ENCODE measurements around the gene FGF12. TPM values are rescaled to one million over a fixed set of nuclear protein-coding genes. Genes with fewer than 3 reads are reported as not detected.

Gene FGF12
- total RNA-seq, 2 donors from 2014 or later = 0.25 to 0.48 TPM

- no peak overlapping the region for H3K4me3 ChIP-seq
- intact Hi-C loops (cut with DNase I) = no loop called here
- no peak overlapping the region for H3K27ac ChIP-seq
Measured at GRCh38 chr3:192482809-192483208, 244.5 kb downstream of the FGF12 start.

GRCh38 chr3:192482391-192482790 is 244.9 kb downstream of the FGF12 start:
- Histone ChIP-seq H3K9me3 (no peaks in the 10 kb centered on the region), H3K27ac (no peak overlapping the region), H3K4me3 (no peak overlapping the region), H3K4me1 (no peaks in the 10 kb centered on the region), H3K36me3 (no peaks in the 10 kb centered on the region), H3K9ac (ENCODE audit: low read depth in 2 of 2, low read length in 2 of 2) (no peak overlapping the region), H3K27me3 (no peaks in the 10 kb centered on the region)
- TF ChIP-seq CTCF (IDR thresholded peaks at IDR 0.05) = no peak
- DNase-seq = no peak
- intact Hi-C loops (cut with DNase I) = no loop called here

More at GRCh38 chr3:192482809-192483208, 244.5 kb downstream of the FGF12 start:
- TF ChIP-seq CTCF (IDR thresholded peaks at IDR 0.05) = no peak
- Histone ChIP-seq H3K36me3 (no peaks in the 10 kb centered on the region), H3K9me3 (no peaks in the 10 kb centered on the region), H3K9ac (ENCODE audit: low read depth in 2 of 2, low read length in 2 of 2) (no peak overlapping the region), H3K27me3 (no peaks in the 10 kb centered on the region), H3K4me1 (no peaks in the 10 kb centered on the region)
- no peak for DNase-seq

GRCh38 chr3:192481638-192482037 is 245.7 kb downstream of the FGF12 start:
- intact Hi-C loops (cut with DNase I) = no loop called here
- Histone ChIP-seq H3K27ac (no peak overlapping the region), H3K4me3 (no peak overlapping the region), H3K36me3 (no peaks in the 10 kb centered on the region), H3K9me3 (no peaks in the 10 kb centered on the region), H3K4me1 (no peaks in the 10 kb centered on the region), H3K27me3 (no peaks in the 10 kb centered on the region), H3K9ac (ENCODE audit: low read depth in 2 of 2, low read length in 2 of 2) (no peak overlapping the region)
- TF ChIP-seq CTCF (IDR thresholded peaks at IDR 0.05) = no peak
- DNase-seq = no peak

- intact Hi-C loops (cut with DNase I) = loop anchor here (5.0 kb wide), 1 partner anchor 335 kb away; no protein-coding TSS in a partner anchor
- Histone ChIP-seq H3K36me3 (no peaks in the 10 kb centered on the region), H3K27ac (no peak overlapping the region), H3K9me3 (no peaks in the 10 kb centered on the region), H3K4me3 (no peak overlapping the region), H3K9ac (ENCODE audit: low read depth in 2 of 2, low read length in 2 of 2) (no peak overlapping the region), H3K27me3 (no peaks in the 10 kb centered on the region), H3K4me1 (no peaks in the 10 kb centered on the region)
- peak; percentile 91 for TF ChIP-seq CTCF (IDR thresholded peaks at IDR 0.05)
- peak; percentile 45 for DNase-seq
Measured at GRCh38 chr3:192467230-192468140, 259.9 kb downstream of the FGF12 start.

- no peak overlapping the region for H3K27ac ChIP-seq
- H3K36me3 ChIP-seq = no peaks in the 10 kb centered on the region
- no peaks in the 10 kb centered on the region for H3K4me1 ChIP-seq
- no peak overlapping the region for H3K9ac ChIP-seq (ENCODE audit: low read depth in 2 of 2, low read length in 2 of 2)
- no peak overlapping the region for H3K4me3 ChIP-seq
- intact Hi-C loops (cut with DNase I) = loop anchor here (5.0 kb wide), 1 partner anchor 262 kb away; no protein-coding TSS in a partner anchor
- no peaks in the 10 kb centered on the region for H3K9me3 ChIP-seq
- TF ChIP-seq CTCF (IDR thresholded peaks at IDR 0.05) = no peak
- H3K27me3 ChIP-seq = no peaks in the 10 kb centered on the region
- DNase-seq = no peak
Measured at GRCh38 chr3:192449036-192449435, 278.3 kb downstream of the FGF12 start.
